ENCODE results near the gene WDFY1. TPM values are rescaled to one million over a fixed set of nuclear protein-coding genes. Genes with fewer than 3 reads are reported as not detected.

WDFY1 gene
- total RNA-seq, 1 experiment from 2014 or later = 44.7 TPM

DNA sequence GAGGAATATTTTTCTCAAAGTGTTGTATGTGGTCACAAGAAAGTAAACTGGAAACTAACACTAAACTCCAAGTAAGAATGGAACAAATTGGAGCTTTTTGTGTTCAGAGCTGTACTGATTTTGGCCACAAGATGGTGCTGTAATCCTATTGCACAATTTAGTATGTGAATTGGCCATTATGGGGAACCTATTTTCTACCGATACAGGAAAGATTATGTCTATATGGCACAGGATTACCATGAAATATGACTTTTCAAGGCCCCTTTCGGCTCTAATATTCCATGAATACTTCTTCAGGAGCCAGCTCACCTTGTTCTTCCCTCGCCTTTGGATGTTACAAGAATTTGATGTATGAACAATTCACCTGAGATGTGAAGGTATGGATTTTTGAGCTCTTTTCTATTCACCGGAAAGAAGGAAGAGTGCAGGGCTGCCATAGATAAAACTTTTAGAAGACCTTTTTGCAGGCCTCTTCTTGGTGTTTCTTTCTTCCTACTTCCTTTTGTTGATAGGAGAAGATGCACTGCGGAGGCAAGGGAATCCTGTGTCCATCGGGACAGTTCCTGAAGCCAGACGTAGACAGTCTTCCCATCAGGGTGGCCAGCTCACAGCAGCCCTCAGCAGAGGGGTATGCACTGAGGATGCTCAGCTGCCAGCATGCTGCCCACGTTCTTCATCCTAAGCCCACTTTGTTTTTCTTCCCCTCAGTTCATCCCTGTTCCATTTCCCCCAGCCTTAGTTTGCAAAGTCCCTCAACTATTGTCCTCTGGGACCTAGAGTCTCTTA, 25.4 kb upstream of the WDFY1 start (continued):
- TF ChIP-seq, protein P1, sequence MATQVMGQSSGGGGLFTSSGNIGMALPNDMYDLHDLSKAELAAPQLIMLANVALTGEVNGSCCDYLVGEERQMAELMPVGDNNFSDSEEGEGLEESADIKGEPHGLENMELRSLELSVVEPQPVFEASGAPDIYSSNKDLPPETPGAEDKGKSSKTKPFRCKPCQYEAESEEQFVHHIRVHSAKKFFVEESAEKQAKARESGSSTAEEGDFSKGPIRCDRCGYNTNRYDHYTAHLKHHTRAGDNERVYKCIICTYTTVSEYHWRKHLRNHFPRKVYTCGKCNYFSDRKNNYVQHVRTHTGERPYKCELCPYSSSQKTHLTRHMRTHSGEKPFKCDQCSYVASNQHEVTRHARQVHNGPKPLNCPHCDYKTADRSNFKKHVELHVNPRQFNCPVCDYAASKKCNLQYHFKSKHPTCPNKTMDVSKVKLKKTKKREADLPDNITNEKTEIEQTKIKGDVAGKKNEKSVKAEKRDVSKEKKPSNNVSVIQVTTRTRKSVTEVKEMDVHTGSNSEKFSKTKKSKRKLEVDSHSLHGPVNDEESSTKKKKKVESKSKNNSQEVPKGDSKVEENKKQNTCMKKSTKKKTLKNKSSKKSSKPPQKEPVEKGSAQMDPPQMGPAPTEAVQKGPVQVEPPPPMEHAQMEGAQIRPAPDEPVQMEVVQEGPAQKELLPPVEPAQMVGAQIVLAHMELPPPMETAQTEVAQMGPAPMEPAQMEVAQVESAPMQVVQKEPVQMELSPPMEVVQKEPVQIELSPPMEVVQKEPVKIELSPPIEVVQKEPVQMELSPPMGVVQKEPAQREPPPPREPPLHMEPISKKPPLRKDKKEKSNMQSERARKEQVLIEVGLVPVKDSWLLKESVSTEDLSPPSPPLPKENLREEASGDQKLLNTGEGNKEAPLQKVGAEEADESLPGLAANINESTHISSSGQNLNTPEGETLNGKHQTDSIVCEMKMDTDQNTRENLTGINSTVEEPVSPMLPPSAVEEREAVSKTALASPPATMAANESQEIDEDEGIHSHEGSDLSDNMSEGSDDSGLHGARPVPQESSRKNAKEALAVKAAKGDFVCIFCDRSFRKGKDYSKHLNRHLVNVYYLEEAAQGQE (IDR thresholded peaks at IDR 0.05; ENCODE audit: low read depth) = no peak
- TF ChIP-seq EZH2phosphoT487 (IDR thresholded peaks at IDR 0.05; ENCODE audit: borderline replicate concordance) (no peak), TCF7L2 (IDR thresholded peaks at IDR 0.05; ENCODE audit: borderline replicate concordance, extremely low read depth, insufficient read depth, insufficient read length) (no peak)

DNA sequence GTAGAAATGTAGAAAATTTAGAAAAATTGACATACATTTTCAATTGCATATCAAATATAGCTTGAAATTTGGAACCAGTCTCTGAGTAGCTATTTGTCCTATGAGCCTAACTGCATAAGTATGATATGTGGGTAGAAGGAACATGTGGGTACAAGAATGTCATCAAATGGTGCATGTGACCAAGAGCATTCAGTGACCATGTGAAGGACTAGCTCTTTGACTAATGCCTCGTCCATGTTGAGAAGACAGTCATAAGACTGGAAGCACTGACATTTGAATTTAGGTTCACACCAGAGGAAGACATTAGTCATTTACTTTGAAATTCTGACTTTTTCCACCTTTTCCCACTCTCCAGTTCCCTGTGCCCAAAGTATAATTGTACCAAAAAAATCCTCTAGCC, 24.7 kb upstream of the WDFY1 start:
- ATAC-seq = peak; percentile 23; the same call in 1 of the 2 replicates
- TF ChIP-seq FOSL1 (IDR thresholded peaks at IDR 0.05; ENCODE audit: low read depth) (no peak), EGR1 (IDR thresholded peaks at IDR 0.05; ENCODE audit: low read depth) (no peak), SRF (IDR thresholded peaks at IDR 0.05; ENCODE audit: low read depth) (no peak), YY1 (IDR thresholded peaks at IDR 0.05; ENCODE audit: extremely low read depth, insufficient replicate concordance, low read depth, low read length) (no peak), SIN3A (IDR thresholded peaks at IDR 0.05; ENCODE audit: low read depth) (no peak), ELF1 (IDR thresholded peaks at IDR 0.05; ENCODE audit: borderline replicate concordance, low read depth) (no peak)
- TF ChIP-seq, protein P2, sequence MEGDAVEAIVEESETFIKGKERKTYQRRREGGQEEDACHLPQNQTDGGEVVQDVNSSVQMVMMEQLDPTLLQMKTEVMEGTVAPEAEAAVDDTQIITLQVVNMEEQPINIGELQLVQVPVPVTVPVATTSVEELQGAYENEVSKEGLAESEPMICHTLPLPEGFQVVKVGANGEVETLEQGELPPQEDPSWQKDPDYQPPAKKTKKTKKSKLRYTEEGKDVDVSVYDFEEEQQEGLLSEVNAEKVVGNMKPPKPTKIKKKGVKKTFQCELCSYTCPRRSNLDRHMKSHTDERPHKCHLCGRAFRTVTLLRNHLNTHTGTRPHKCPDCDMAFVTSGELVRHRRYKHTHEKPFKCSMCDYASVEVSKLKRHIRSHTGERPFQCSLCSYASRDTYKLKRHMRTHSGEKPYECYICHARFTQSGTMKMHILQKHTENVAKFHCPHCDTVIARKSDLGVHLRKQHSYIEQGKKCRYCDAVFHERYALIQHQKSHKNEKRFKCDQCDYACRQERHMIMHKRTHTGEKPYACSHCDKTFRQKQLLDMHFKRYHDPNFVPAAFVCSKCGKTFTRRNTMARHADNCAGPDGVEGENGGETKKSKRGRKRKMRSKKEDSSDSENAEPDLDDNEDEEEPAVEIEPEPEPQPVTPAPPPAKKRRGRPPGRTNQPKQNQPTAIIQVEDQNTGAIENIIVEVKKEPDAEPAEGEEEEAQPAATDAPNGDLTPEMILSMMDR (IDR thresholded peaks at IDR 0.05 in 2 of 3, conservative IDR thresholded peaks at IDR 0.05 in 1 of 3; ENCODE audit: borderline replicate concordance in 1 of 3, insufficient read depth in 1 of 3, low read depth in 2 of 3, low read length in 2 of 3) = no peak
- no peak for DNase-seq (ENCODE audit: low read depth, low spot score)
- ChIA-PET RAD21 (ENCODE audit: low non-redundant PET in 1 of 2, low total read pairs in 2 of 2, uncharacterized antibody in 2 of 2, unreplicated experiment in 2 of 2) (interaction anchor here (0.6 to 2.7 kb wide), 9 partner anchors 24 to 439 kb away, joined by 3 to 31 read pairs (median 5); no protein-coding TSS in a partner anchor), CTCF (interaction anchor here (0.9 to 6.2 kb wide), 28 partner anchors 9 to 998 kb away, joined by 3 to 170 read pairs (median 5); partner anchors contain the start of gene SERPINE2), POLR2A (interaction anchor here (1.0 to 1.8 kb wide), 4 partner anchors 24 to 390 kb away, joined by 3 to 7 read pairs (median 4); no protein-coding TSS in a partner anchor)
- peaks cover 6% of the 10 kb centered on the region; the same call in 1 of the 2 replicates for H4K20me1 ChIP-seq (ENCODE audit: insufficient read depth)
- H3K27me3 ChIP-seq (ENCODE audit: insufficient read depth, low read length) = no peaks in the 10 kb centered on the region
- no peak overlapping the region for H3K4me2 ChIP-seq (ENCODE audit: low read length)
- no peaks in the 10 kb centered on the region for H3K9me3 ChIP-seq (ENCODE audit: control insufficient read depth in 1 of 2, insufficient read depth in 1 of 2, low read depth in 1 of 2, low read length in 2 of 2)
- peaks cover 8% of the 10 kb centered on the region for H3K79me2 ChIP-seq (ENCODE audit: insufficient read depth, low read length)
- BruUV-seq (replicated peaks) = no TSS peak
- no peak overlapping the region for H3K9ac ChIP-seq (ENCODE audit: low read length)
- intact Hi-C loops (cut with micrococcal nuclease) = loop anchor here (1.0 to 10.0 kb wide), 6 partner anchors 314 to 1035 kb away; no protein-coding TSS in a partner anchor
- H2AFZ ChIP-seq (ENCODE audit: low read depth, low read length, poor library complexity, severe bottlenecking) = no peak overlapping the region
- H3K36me3 ChIP-seq (ENCODE audit: control insufficient read depth in 1 of 2, insufficient read depth in 2 of 2, low read length in 2 of 2) = peaks cover 7 to 12% of the 10 kb centered on the region in 2 experiments; a peak in 3 of 4 replicates
- no peak overlapping the region for H3K27ac ChIP-seq (ENCODE audit: low read depth, low read length)
- no peak overlapping the region for H3K4me3 ChIP-seq (replicated peaks in 1 of 2; ENCODE audit: low read depth in 1 of 2, low read length in 2 of 2)
- H3K9me2 ChIP-seq (ENCODE audit: insufficient read depth) = no peaks in the 10 kb centered on the region
- no peaks in the 10 kb centered on the region for H3K4me1 ChIP-seq (ENCODE audit: control insufficient read depth in 1 of 2, insufficient read depth in 2 of 2, low read length in 2 of 2)

Measured in HCT116 (cell line).